KMS-11 (cell line): Measurements from ENCODE around the gene B4GALT3.

Experiments
- H2AFZ ChIP-seq: fragments of 200-600 bp; sonication (generic); 2 replicates; pipeline ENCODE4 v1.6.1; 2016; ENCODE audit warnings: antibody characterized with exemption, mixed run types, low read depth
- H3K27ac ChIP-seq: fragments of 200-600 bp; sonication (generic); 2 replicates; pipeline ENCODE4 v1.6.1; 2016; ENCODE audit warnings: mild to moderate bottlenecking, mixed run types
- H3K27me3 ChIP-seq: fragments of 200-600 bp; sonication (generic); 2 replicates; pipeline ENCODE4 v1.6.1; 2017; ENCODE audit warnings: mild to moderate bottlenecking, low read depth, mixed run types, moderate library complexity; ENCODE audit not compliant: insufficient read depth
- H3K36me3 ChIP-seq: fragments of 200-600 bp; sonication (generic); 2 replicates; pipeline ENCODE4 v1.6.1; 2017; ENCODE audit warnings: mild to moderate bottlenecking, mixed run types; ENCODE audit not compliant: insufficient read depth
- H3K4me1 ChIP-seq: fragments of 200-600 bp; sonication (generic); 2 replicates; pipeline ENCODE4 v1.6.1; 2016; ENCODE audit warnings: mild to moderate bottlenecking, low read depth, mixed run types; ENCODE audit not compliant: poor library complexity, severe bottlenecking
- H3K4me2 ChIP-seq: fragments of 200-600 bp; sonication (generic); 2 replicates; pipeline ENCODE4 v1.7.0; 2016; ENCODE audit warnings: mild to moderate bottlenecking, mixed run types
- H3K4me3 ChIP-seq: fragments of 200-600 bp; sonication (generic); IDR thresholded peaks from 2 replicates; pipeline ENCODE4 v1.6.1; 2017; ENCODE audit warnings: low read depth, low read length, mixed read lengths; ENCODE audit not compliant: insufficient read depth
- H3K79me2 ChIP-seq: fragments of 200-600 bp; sonication (generic); 2 replicates; pipeline ENCODE4 v1.6.1; 2016; ENCODE audit warnings: low read depth, mixed run types; ENCODE audit not compliant: insufficient read depth
- H3K9ac ChIP-seq: fragments of 200-600 bp; sonication (generic); 2 replicates; pipeline ENCODE4 v1.6.1; 2016; ENCODE audit warnings: mild to moderate bottlenecking, mixed run types
- H4K20me1 ChIP-seq: fragments of 200-600 bp; sonication (generic); 2 replicates; pipeline ENCODE4 v1.6.1; 2016; ENCODE audit warnings: mild to moderate bottlenecking, mixed run types; ENCODE audit not compliant: insufficient read depth
- TF ChIP-seq, protein P1 (sequence below): fragments of 200-600 bp; sonication (generic); conservative IDR thresholded peaks from 2 replicates; pipeline ENCODE4 v1.6.1; 2017; ENCODE audit warnings: low read depth, mild to moderate bottlenecking, antibody characterized with exemption, low read length, moderate library complexity, mixed read lengths

The B4GALT3 gene

GRCh38 chr1:161165742-161166668, 11.3 kb downstream of the B4GALT3 start, which contains the start of gene PPOX:
Gene PPOX, plus strand, starts transcription at chr1:161166426. Its CDS starts 422 bp downstream, at chr1:161166848.
- Histone ChIP-seq H3K27ac (peak within 1 kb of the TSS; percentile 84), H3K4me3 (peak within 1 kb of the TSS; percentile 96), H3K4me2 (peak within 1 kb of the TSS; percentile 99), H3K27me3 (no peaks in the 10 kb centered on the region), H3K9ac (peak within 1 kb of the TSS; percentile 63), H3K4me1 (peaks cover 27% of the 10 kb centered on the region), H3K79me2 (no peaks in the 10 kb centered on the region), H4K20me1 (no peaks in the 10 kb centered on the region), H3K36me3 (0 out of 2 replicates have a peak, but pooled peaks cover 2% of the 10 kb centered on the region), H2AFZ (peak within 1 kb of the TSS; percentile 74)
- TF ChIP-seq, protein P1, sequence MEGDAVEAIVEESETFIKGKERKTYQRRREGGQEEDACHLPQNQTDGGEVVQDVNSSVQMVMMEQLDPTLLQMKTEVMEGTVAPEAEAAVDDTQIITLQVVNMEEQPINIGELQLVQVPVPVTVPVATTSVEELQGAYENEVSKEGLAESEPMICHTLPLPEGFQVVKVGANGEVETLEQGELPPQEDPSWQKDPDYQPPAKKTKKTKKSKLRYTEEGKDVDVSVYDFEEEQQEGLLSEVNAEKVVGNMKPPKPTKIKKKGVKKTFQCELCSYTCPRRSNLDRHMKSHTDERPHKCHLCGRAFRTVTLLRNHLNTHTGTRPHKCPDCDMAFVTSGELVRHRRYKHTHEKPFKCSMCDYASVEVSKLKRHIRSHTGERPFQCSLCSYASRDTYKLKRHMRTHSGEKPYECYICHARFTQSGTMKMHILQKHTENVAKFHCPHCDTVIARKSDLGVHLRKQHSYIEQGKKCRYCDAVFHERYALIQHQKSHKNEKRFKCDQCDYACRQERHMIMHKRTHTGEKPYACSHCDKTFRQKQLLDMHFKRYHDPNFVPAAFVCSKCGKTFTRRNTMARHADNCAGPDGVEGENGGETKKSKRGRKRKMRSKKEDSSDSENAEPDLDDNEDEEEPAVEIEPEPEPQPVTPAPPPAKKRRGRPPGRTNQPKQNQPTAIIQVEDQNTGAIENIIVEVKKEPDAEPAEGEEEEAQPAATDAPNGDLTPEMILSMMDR = peak; percentile 98

GRCh38 chr1:161164901-161165610, 12.3 kb downstream of the B4GALT3 start:
- no peaks in the 10 kb centered on the region for H3K36me3 ChIP-seq
- TF ChIP-seq, protein P1 = no peak
- H3K9ac ChIP-seq = peak overlapping the region; percentile 63

GRCh38 chr1:161163793-161164192, 13.5 kb downstream of the B4GALT3 start:
- H3K4me3 ChIP-seq = no peak overlapping the region
- no peak overlapping the region for H3K9ac ChIP-seq
- TF ChIP-seq, protein P1 = no peak; the same call in 1 of the 2 replicates
- no peak overlapping the region; the same call in 1 of the 2 replicates for H3K27ac ChIP-seq
- H3K79me2 ChIP-seq = peaks cover 10% of the 10 kb centered on the region
- H3K27me3 ChIP-seq = no peaks in the 10 kb centered on the region
- no peak overlapping the region for H3K4me2 ChIP-seq
- H4K20me1 ChIP-seq = no peaks in the 10 kb centered on the region
- H3K4me1 ChIP-seq = peaks cover 38% of the 10 kb centered on the region
- no peaks in the 10 kb centered on the region for H3K36me3 ChIP-seq
- H2AFZ ChIP-seq = no peak overlapping the region

More at GRCh38 chr1:161164901-161165610, 12.3 kb downstream of the B4GALT3 start:
- H3K4me2 ChIP-seq = peak overlapping the region; percentile 99
- H3K4me1 ChIP-seq = peaks cover 33% of the 10 kb centered on the region
- H2AFZ ChIP-seq = no peak overlapping the region
- H3K27ac ChIP-seq = peak overlapping the region; percentile 84
- peaks cover 5% of the 10 kb centered on the region for H3K79me2 ChIP-seq
- H3K4me3 ChIP-seq = peak overlapping the region; percentile 81
- H3K27me3 ChIP-seq = no peaks in the 10 kb centered on the region
- H4K20me1 ChIP-seq = no peaks in the 10 kb centered on the region

DNA sequence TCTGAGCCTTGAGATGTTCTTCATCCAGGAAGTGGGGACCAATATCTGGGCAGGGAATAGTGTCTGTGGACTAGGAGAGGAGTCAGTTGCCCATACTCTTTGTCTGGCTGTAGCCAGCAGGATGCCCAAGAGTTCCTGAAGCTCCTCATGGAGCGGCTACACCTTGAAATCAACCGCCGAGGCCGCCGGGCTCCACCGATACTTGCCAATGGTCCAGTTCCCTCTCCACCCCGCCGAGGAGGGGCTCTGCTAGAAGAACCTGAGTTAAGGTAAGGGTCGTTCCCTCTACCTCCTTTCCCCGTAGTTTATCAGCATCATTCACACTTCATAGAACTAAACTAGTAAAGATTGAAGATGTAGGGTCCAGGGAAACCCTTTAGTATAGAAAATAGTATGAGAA, 14.5 kb downstream of the B4GALT3 start:
- H3K9ac ChIP-seq = no peak overlapping the region
- no peaks in the 10 kb centered on the region for H4K20me1 ChIP-seq
- H3K27me3 ChIP-seq = no peaks in the 10 kb centered on the region
- H3K36me3 ChIP-seq = no peaks in the 10 kb centered on the region
- peaks cover 10% of the 10 kb centered on the region for H3K79me2 ChIP-seq
- TF ChIP-seq, protein P1 = no peak
- no peak overlapping the region for H3K4me3 ChIP-seq
- no peak overlapping the region for H2AFZ ChIP-seq
- no peak overlapping the region for H3K27ac ChIP-seq
- H3K4me2 ChIP-seq = no peak overlapping the region
- H3K4me1 ChIP-seq = peaks cover 44% of the 10 kb centered on the region
